H1 (cell line): ENCODE measurements around the gene LRRC4C.

Experiments used
- ATF2 ChIP-seq: IDR thresholded peaks from 2 replicates; pipeline ENCODE4 v1.6.1; 2012; ENCODE audit warnings: low read length, inconsistent platforms
- CREB1 ChIP-seq: IDR thresholded peaks from 2 replicates; pipeline ENCODE4 v1.6.1; 2012; ENCODE audit warnings: inconsistent platforms
- JUN ChIP-seq: IDR thresholded peaks from 2 replicates; pipeline ENCODE4 v1.6.1; 2011; ENCODE audit warnings: low read depth, mild to moderate bottlenecking, improper control_type of control experiment, low read length
- NANOG ChIP-seq: IDR thresholded peaks from 2 replicates; pipeline ENCODE4 v1.6.1; 2011; ENCODE audit warnings: low read length, low read depth, mild to moderate bottlenecking, inconsistent platforms; ENCODE audit not compliant: insufficient read depth, poor library complexity, severe bottlenecking
- POLR2A ChIP-seq, 2 experiments: IDR thresholded peaks; 1 replicate in 1 of 2; 2 replicates in 1 of 2; pipeline ENCODE4 v1.6.1; 2011; ENCODE audit warnings: low read depth in 2 of 2, low read length in 2 of 2, mild to moderate bottlenecking in 2 of 2; ENCODE audit errors: control extremely low read depth in 1 of 2
- POLR2AphosphoS5 ChIP-seq: IDR thresholded peaks from 2 replicates; pipeline ENCODE4 v1.6.1; 2011; ENCODE audit warnings: low read depth, low read length
- RFX5 ChIP-seq: IDR thresholded peaks from 2 replicates; pipeline ENCODE4 v1.6.1; 2011; ENCODE audit warnings: low read depth, low read length, improper control_type of control experiment, borderline replicate concordance
- USF2 ChIP-seq: IDR thresholded peaks from 2 replicates; pipeline ENCODE4 v1.6.1; 2011; ENCODE audit warnings: low read length, improper control_type of control experiment

- TF ChIP-seq ATF2 = no peak
- no peak for TF ChIP-seq POLR2A (IDR thresholded peaks at IDR 0.05; ENCODE audit: control extremely low read depth in 1 of 2, low read depth in 2 of 2, low read length in 2 of 2)
- no peak for TF ChIP-seq USF2
- no peak for TF ChIP-seq RFX5
- TF ChIP-seq JUN = no peak
- no peak for TF ChIP-seq CREB1
- TF ChIP-seq POLR2AphosphoS5 = no peak
- TF ChIP-seq NANOG = no peak
These were observed 131.1 kb downstream of the LRRC4C start for GRCh38 chr11:41328324-41328723.
